ENCODE data around the gene MACROD2.
"Not testable (repeated sequence)": the region's sequence is repeated elsewhere in the genome, so short reads cannot be mapped to it uniquely, and the experiment has no call there.

Gene MACROD2

GRCh38 chr20:15958142-15958541, 1962.8 kb downstream of the MACROD2 start:
- Mint-ChIP-seq H3K4me1 (ENCODE audit: low read depth) (no peaks in the 10 kb centered on the region), H3K4me3 (no peak overlapping the region), H3K27me3 (ENCODE audit: low read depth) (no peaks in the 10 kb centered on the region), H3K27ac (no peak overlapping the region), H3K36me3 (ENCODE audit: low read depth) (no peaks in the 10 kb centered on the region), H3K9me3 (peaks cover 5% of the 10 kb centered on the region)

GRCh38 chr20:15965165-15965564, 1969.8 kb downstream of the MACROD2 start:
- Mint-ChIP-seq H3K27me3 (ENCODE audit: low read depth) (no peaks in the 10 kb centered on the region), H3K4me1 (ENCODE audit: low read depth) (no peaks in the 10 kb centered on the region), H3K4me3 (no peak overlapping the region), H3K27ac (no peak overlapping the region), H3K9me3 (peaks cover 21% of the 10 kb centered on the region), H3K36me3 (ENCODE audit: low read depth) (no peaks in the 10 kb centered on the region)

DNA sequence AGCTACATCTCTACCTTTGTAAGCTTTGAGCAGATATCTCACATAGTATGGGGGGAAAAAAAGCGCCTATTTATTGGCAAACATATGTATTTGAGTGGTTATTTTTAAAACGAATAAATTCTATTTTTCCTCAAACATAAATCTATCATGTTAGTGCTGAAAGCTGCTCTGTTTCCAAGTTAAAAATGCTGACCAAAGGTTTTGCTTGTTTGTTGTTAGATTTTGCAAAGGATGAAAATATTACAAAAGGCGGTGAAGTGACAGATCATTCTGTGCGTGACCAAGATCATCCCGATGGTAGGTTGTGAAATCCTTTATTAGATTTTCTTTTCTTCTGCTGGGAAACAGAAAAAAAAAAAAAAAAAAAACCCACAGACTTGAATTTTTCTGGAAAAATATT, 1972.0 kb downstream of the MACROD2 start:
- no peaks in the 10 kb centered on the region for H3K27me3 Mint-ChIP-seq (ENCODE audit: low read depth)
- H3K9me3 Mint-ChIP-seq = peaks cover 25% of the 10 kb centered on the region
- H3K27ac Mint-ChIP-seq = no peak overlapping the region
- no peak overlapping the region for H3K4me3 Mint-ChIP-seq
- no peaks in the 10 kb centered on the region for H3K36me3 Mint-ChIP-seq (ENCODE audit: low read depth)
- H3K4me1 Mint-ChIP-seq (ENCODE audit: low read depth) = no peaks in the 10 kb centered on the region

- no peaks in the 10 kb centered on the region for H3K36me3 Mint-ChIP-seq (ENCODE audit: low read depth)
- H3K4me1 Mint-ChIP-seq (ENCODE audit: low read depth) = no peaks in the 10 kb centered on the region
- no peaks in the 10 kb centered on the region for H3K27me3 Mint-ChIP-seq (ENCODE audit: low read depth)
- peaks cover 18% of the 10 kb centered on the region for H3K9me3 Mint-ChIP-seq
- H3K27ac Mint-ChIP-seq = no peak overlapping the region
- H3K4me3 Mint-ChIP-seq = no peak overlapping the region
These were observed 1980.9 kb downstream of the MACROD2 start for GRCh38 chr20:15976047-15976736.

GRCh38 chr20:15977026-15977425, 1981.7 kb downstream of the MACROD2 start:
- Mint-ChIP-seq H3K4me3 (no peak overlapping the region), H3K9me3 (peaks cover 22% of the 10 kb centered on the region), H3K4me1 (ENCODE audit: low read depth) (no peaks in the 10 kb centered on the region), H3K27ac (no peak overlapping the region), H3K36me3 (ENCODE audit: low read depth) (no peaks in the 10 kb centered on the region), H3K27me3 (ENCODE audit: low read depth) (no peaks in the 10 kb centered on the region)

DNA sequence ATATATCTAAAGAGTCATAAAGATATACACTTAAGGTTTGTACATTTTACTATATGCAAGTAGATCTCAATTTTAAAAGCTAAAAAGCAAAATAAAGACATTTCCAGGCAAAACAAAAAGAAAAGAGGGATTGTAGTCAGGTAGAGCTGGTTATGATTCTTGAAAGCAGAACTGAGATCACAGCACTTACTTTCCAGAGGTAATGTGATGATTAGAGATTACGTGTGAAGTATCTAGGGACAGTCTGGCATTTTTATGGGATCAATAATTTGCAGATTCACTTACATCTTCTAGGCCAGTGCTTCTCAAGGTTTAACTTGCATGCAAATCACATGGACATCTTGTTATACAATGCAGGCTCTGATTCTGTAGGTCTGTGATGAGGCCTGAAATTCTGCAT, 1982.4 kb downstream of the MACROD2 start:
- Mint-ChIP-seq H3K9me3 (peaks cover 18% of the 10 kb centered on the region), H3K27me3 (ENCODE audit: low read depth) (no peaks in the 10 kb centered on the region), H3K27ac (no peak overlapping the region), H3K4me1 (ENCODE audit: low read depth) (no peaks in the 10 kb centered on the region), H3K4me3 (no peak overlapping the region), H3K36me3 (ENCODE audit: low read depth) (no peaks in the 10 kb centered on the region)

DNA sequence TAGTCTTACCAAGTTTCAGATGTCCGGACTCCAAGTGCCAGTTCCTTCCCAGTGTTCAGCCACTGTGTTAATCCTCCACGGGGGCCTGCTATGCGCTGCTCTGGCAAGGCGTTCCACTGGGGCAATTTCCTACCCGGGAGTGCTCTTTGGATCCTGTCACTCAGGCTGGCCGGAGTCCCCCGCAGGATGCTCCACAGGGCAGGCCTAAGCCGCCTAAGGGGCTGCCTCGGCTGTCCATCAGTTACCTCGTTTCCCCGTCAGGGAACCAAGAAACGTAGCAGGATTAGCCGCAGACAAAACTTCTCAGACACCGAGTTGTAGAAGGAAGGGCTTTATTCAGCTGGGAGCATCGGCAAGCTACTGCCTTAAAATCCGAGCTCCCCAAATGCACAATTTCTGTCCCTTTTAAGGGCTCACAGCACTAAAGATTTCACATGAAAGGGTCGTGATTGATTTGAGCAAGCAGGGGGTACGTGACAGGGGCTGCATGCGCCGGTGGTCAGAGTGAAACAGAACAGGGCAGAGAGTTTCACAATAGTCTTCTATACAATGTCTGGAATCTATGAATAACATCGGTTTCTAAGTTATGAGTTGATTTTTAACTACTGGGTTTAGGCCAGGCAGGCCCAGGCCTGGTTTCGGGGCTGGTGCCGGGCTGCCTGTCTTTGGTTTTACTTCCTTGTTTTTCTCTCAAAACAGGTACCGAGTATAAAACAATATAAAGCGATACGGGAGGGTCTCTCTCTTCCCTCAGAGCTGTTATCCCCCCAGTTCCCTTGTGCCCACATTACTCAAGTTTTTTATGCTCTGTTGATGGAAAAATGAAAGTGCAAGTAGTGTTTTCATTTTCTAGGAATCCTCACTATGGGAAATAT, 1990.4 kb downstream of the MACROD2 start:
- H3K27ac Mint-ChIP-seq; H3K4me3 Mint-ChIP-seq; H3K36me3 Mint-ChIP-seq (ENCODE audit: low read depth): not testable (repeated sequence)

GRCh38 chr20:15986690-15987089, 1991.4 kb downstream of the MACROD2 start:
- no peaks in the 10 kb centered on the region for H3K4me1 Mint-ChIP-seq (ENCODE audit: low read depth)
- no peak overlapping the region for H3K4me3 Mint-ChIP-seq
- no peaks in the 10 kb centered on the region for H3K36me3 Mint-ChIP-seq (ENCODE audit: low read depth)
- peaks cover 3% of the 10 kb centered on the region for H3K9me3 Mint-ChIP-seq
- no peak overlapping the region for H3K27ac Mint-ChIP-seq
- H3K27me3 Mint-ChIP-seq (ENCODE audit: low read depth) = no peaks in the 10 kb centered on the region

More for the DNA sequence above, 1990.4 kb downstream of the MACROD2 start:
- H3K4me1 Mint-ChIP-seq (ENCODE audit: low read depth); H3K9me3 Mint-ChIP-seq; H3K27me3 Mint-ChIP-seq (ENCODE audit: low read depth): not testable (repeated sequence)

GRCh38 chr20:15991279-15991678, 1996.0 kb downstream of the MACROD2 start:
- Mint-ChIP-seq H3K36me3 (ENCODE audit: low read depth) (no peaks in the 10 kb centered on the region), H3K9me3 (peaks cover 7% of the 10 kb centered on the region), H3K4me3 (no peak overlapping the region), H3K4me1 (ENCODE audit: low read depth) (no peaks in the 10 kb centered on the region), H3K27ac (no peak overlapping the region), H3K27me3 (ENCODE audit: low read depth) (no peaks in the 10 kb centered on the region)

DNA sequence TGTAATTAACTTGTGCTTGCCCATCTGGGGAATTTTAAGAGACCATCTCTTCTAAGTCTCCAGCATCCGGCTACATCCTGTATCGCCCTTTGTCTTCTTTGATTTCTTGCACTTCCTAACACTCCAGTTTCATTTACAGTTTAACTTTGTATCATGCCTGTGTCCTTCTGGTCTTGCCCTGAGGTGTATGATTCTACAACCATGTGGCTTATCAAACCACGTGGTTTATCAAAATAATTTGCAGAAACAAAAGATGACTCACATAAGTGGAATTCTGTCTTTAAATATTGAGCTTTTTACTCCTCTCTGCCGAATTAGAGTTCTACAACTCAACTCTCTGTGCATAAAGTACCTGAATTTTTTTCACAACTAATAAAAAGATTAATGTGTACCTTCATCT, 1997.2 kb downstream of the MACROD2 start:
- Mint-ChIP-seq H3K4me1 (ENCODE audit: low read depth) (no peaks in the 10 kb centered on the region), H3K9me3 (peaks cover 17% of the 10 kb centered on the region), H3K36me3 (ENCODE audit: low read depth) (no peaks in the 10 kb centered on the region), H3K4me3 (no peak overlapping the region), H3K27ac (no peak overlapping the region), H3K27me3 (ENCODE audit: low read depth) (no peaks in the 10 kb centered on the region)

- H3K4me3 Mint-ChIP-seq = no peak overlapping the region
- no peaks in the 10 kb centered on the region for H3K4me1 Mint-ChIP-seq (ENCODE audit: low read depth)
- no peak overlapping the region for H3K27ac Mint-ChIP-seq
- peaks cover 49% of the 10 kb centered on the region for H3K9me3 Mint-ChIP-seq
- no peaks in the 10 kb centered on the region for H3K36me3 Mint-ChIP-seq (ENCODE audit: low read depth)
- H3K27me3 Mint-ChIP-seq (ENCODE audit: low read depth) = no peaks in the 10 kb centered on the region
These were observed 2004.8 kb downstream of the MACROD2 start for GRCh38 chr20:16000112-16000511.

DNA sequence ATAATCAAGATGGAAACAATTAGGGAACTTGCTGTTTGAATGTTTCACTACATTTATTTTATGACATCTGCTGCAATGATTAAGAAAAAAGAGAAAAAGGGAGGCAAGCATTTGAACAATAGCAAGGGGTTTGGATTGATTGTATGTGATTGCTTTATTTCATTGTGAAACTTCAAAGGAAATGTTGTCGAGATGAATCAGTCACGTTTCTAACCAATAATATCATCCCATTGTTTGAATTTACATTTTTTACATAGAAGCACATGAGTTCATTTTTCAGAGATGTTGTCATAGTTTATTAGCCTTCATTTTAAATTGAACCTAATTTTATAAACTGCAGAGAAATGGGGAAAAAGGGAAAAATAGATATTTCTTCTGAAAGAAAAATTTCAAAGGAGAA, 2006.0 kb downstream of the MACROD2 start:
- no peaks in the 10 kb centered on the region for H3K36me3 Mint-ChIP-seq (ENCODE audit: low read depth)
- no peak overlapping the region for H3K4me3 Mint-ChIP-seq
- H3K27me3 Mint-ChIP-seq (ENCODE audit: low read depth) = no peaks in the 10 kb centered on the region
- H3K27ac Mint-ChIP-seq = no peak overlapping the region
- peaks cover 45% of the 10 kb centered on the region for H3K9me3 Mint-ChIP-seq
- H3K4me1 Mint-ChIP-seq (ENCODE audit: low read depth) = no peaks in the 10 kb centered on the region

DNA sequence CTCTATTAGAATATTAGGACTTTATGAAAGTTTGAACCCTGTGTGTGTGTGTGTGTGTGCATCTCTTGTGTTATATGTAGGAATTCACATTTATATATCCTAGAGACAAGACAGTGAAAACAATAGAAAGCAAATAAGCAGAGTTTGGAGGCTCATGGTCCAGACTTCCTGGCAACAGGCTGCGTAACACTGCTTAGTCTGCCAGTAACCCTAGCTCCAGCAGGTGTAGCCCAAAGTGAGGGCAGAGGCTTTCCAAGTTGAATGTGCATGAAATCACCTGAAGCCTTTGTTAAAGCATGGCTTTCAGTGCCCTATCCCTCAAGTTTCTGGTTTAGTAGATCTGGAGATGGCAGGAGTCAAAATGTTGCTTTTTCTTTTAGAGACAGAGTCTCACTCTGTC, 2008.0 kb downstream of the MACROD2 start:
- H3K27ac Mint-ChIP-seq = no peak overlapping the region
- no peaks in the 10 kb centered on the region for H3K4me1 Mint-ChIP-seq (ENCODE audit: low read depth)
- H3K36me3 Mint-ChIP-seq (ENCODE audit: low read depth) = no peaks in the 10 kb centered on the region
- no peaks in the 10 kb centered on the region for H3K27me3 Mint-ChIP-seq (ENCODE audit: low read depth)
- no peak overlapping the region for H3K4me3 Mint-ChIP-seq
- H3K9me3 Mint-ChIP-seq = peaks cover 28% of the 10 kb centered on the region

GRCh38 chr20:16004108-16004854, 2009.0 kb downstream of the MACROD2 start:
- peaks cover 27% of the 10 kb centered on the region for H3K9me3 Mint-ChIP-seq
- H3K36me3 Mint-ChIP-seq (ENCODE audit: low read depth) = no peaks in the 10 kb centered on the region
- H3K4me3 Mint-ChIP-seq = no peak overlapping the region
- no peak overlapping the region for H3K27ac Mint-ChIP-seq
- no peaks in the 10 kb centered on the region for H3K27me3 Mint-ChIP-seq (ENCODE audit: low read depth)
- H3K4me1 Mint-ChIP-seq (ENCODE audit: low read depth) = no peaks in the 10 kb centered on the region
